GM19023 (cell line): Measurements from ENCODE around the gene SLC29A3.

Experiments used
- ATAC-seq: cut with Tn5 transposase; IDR thresholded peaks from one replicate; pipeline ENCODE4 v1.9.1; 2021; ENCODE audit warnings: mild to moderate bottlenecking, moderate library complexity; ENCODE audit not compliant: unreplicated experiment

Gene SLC29A3

GRCh38 chr10:71299071-71299785 is 19.8 kb upstream of the SLC29A3 start:
- ATAC-seq = no peak

- no peak for ATAC-seq
Observed at GRCh38 chr10:71300555-71301370, 18.3 kb upstream of the SLC29A3 start.

- no peak for ATAC-seq
Observed at GRCh38 chr10:71301371-71301916, 17.6 kb upstream of the SLC29A3 start.

GRCh38 chr10:71302451-71302850 is 16.6 kb upstream of the SLC29A3 start:
- ATAC-seq = no peak

GRCh38 chr10:71302874-71303568 is 16.0 kb upstream of the SLC29A3 start:
- ATAC-seq = no peak

GRCh38 chr10:71303569-71303907 is 15.5 kb upstream of the SLC29A3 start:
- ATAC-seq = no peak

- ATAC-seq = no peak
Observed at GRCh38 chr10:71304914-71305313, 14.1 kb upstream of the SLC29A3 start.

- no peak for ATAC-seq
Observed at GRCh38 chr10:71306979-71307378, 12.1 kb upstream of the SLC29A3 start.

- ATAC-seq = no peak
Observed at GRCh38 chr10:71307469-71308085, 11.5 kb upstream of the SLC29A3 start.

GRCh38 chr10:71308244-71308643 is 10.8 kb upstream of the SLC29A3 start:
- no peak for ATAC-seq

- ATAC-seq = no peak
Observed at GRCh38 chr10:71308985-71309384, 10.1 kb upstream of the SLC29A3 start.

GRCh38 chr10:71309919-71310318 is 9.1 kb upstream of the SLC29A3 start:
- no peak for ATAC-seq

- ATAC-seq = no peak
Observed at GRCh38 chr10:71312220-71312619, 6.8 kb upstream of the SLC29A3 start.

- no peak for ATAC-seq
Observed at GRCh38 chr10:71312811-71313789, 6.0 kb upstream of the SLC29A3 start.

GRCh38 chr10:71314028-71314693 is 4.9 kb upstream of the SLC29A3 start:
- ATAC-seq = no peak

GRCh38 chr10:71314694-71315225 is 4.3 kb upstream of the SLC29A3 start:
- no peak for ATAC-seq

GRCh38 chr10:71316056-71316785 is 2.8 kb upstream of the SLC29A3 start:
- ATAC-seq = no peak

- ATAC-seq = no peak
Observed at GRCh38 chr10:71316786-71317160, 2.3 kb upstream of the SLC29A3 start.
